WI38 (cell line): Measurements from ENCODE around the gene UBXN11.

Experiments used
- H3K4me3 ChIP-seq: 2 replicates; pipeline ENCODE4 v1.5.1; 2011; ENCODE audit warnings: low read depth, mild to moderate bottlenecking, control low read depth, low read length
- TF ChIP-seq, protein P1 (sequence below): IDR thresholded peaks from 2 replicates; pipeline ENCODE4 v1.5.1; 2012; ENCODE audit warnings: low read depth, mild to moderate bottlenecking, control low read depth, low read length

The UBXN11 gene

GRCh38 chr1:26322042-26322331 lies 15.6 kb upstream of the UBXN11 start:
- H3K4me3 ChIP-seq: no peak overlapping the region
- TF ChIP-seq, protein P1, sequence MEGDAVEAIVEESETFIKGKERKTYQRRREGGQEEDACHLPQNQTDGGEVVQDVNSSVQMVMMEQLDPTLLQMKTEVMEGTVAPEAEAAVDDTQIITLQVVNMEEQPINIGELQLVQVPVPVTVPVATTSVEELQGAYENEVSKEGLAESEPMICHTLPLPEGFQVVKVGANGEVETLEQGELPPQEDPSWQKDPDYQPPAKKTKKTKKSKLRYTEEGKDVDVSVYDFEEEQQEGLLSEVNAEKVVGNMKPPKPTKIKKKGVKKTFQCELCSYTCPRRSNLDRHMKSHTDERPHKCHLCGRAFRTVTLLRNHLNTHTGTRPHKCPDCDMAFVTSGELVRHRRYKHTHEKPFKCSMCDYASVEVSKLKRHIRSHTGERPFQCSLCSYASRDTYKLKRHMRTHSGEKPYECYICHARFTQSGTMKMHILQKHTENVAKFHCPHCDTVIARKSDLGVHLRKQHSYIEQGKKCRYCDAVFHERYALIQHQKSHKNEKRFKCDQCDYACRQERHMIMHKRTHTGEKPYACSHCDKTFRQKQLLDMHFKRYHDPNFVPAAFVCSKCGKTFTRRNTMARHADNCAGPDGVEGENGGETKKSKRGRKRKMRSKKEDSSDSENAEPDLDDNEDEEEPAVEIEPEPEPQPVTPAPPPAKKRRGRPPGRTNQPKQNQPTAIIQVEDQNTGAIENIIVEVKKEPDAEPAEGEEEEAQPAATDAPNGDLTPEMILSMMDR: no peak

- TF ChIP-seq, protein P1: peak; percentile 67
- no peak overlapping the region for H3K4me3 ChIP-seq
Observed at GRCh38 chr1:26321315-26322041, 15.0 kb upstream of the UBXN11 start.

DNA sequence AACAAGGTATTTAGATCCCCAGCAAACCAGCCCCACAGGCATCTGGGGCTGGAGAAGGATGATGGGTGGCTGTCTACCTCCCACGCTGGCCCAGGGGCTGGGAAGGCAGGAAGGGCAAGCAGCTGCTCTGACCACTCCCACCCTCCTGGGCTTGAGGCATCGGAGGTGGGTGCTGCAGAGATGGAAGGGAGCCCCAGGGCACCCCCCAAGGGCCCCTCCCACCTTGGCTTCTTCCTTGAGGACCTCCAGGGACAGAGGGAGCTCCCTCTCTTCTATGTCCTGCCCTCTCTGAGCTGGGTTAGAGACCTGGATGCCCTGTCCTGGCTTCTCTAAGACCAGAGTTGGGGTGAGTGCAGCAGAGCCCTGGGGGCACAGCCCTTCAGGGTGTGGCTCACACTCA lies 14.5 kb upstream of the UBXN11 start:
- TF ChIP-seq, protein P1: no peak
- no peak overlapping the region for H3K4me3 ChIP-seq

DNA sequence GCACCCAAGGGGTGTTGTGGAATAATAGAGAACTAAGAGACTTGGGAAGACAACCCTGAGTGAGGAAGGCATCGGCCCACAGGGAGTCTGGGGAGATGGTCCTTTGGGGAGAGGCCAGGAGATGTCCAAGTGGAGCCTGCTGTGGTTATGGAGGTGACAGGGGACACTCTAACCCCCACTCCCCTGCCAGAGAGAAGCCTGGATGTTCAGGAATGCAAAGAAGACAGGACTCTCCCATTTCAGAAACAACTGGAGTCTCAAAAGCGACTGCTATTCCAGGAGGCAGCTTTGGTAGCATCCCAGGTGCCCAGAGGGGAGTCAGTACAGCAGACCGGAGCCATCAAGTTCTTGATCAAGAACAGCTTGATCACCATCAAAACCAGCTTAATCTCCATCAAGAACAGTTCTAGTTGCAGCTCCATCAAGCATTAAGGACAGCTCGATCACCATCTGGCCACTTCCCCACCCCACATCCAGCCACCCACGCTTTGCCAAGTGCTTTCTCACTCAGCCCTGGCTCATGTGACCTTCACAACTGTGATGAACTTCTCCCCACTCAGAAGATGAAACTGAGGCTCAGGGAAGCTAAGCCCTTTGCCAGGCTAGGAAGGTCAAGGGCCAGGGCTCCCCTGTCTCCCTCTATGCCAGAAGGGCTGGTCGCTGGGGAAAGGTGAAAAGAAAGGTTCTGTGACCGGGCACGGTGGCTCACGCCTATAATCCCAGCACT lies 12.1 kb upstream of the UBXN11 start:
- no peak overlapping the region for H3K4me3 ChIP-seq
- TF ChIP-seq, protein P1: no peak

GRCh38 chr1:26317612-26318337 lies 11.3 kb upstream of the UBXN11 start, which contains the start of gene CD52:
Gene CD52, plus strand, starts transcription at chr1:26317958. Its CDS starts 60 bp downstream, at chr1:26318018.
- no peak within 1 kb of the TSS for H3K4me3 ChIP-seq
- TF ChIP-seq, protein P1: no peak

DNA sequence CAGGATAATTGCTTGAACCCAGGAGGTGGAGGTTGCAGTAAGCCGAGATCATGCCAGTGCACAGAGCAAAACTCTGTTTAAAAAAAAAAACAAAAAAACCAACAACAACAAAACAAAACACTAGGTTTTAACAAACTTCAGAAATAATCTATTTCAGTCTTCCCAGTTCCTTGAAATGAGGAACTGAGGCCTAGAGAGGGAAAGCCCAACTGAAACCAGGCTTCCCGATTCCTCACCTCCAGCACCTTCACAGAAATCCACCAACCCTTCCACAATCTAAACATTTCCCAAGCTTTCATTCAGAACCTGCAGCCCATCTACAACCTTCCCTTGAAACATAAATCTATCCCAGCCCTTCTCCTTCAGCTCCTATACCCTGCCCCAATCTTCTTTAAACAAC lies 10.7 kb upstream of the UBXN11 start:
- H3K4me3 ChIP-seq: no peak overlapping the region
- TF ChIP-seq, protein P1: no peak
